Common myeloid progenitor, CD34-positive (primary cell): ENCODE results near the gene A2M.

Experiments used
- CTCF ChIA-PET: fragments of 350-600 bp; sonication (Branson Sonifier 250); formaldehyde crosslinking; loops from one replicate; lab custom pipeline; 2021; ENCODE audit warnings: antibody characterized with exemption; lab: Charles Lee
- POLR2A ChIA-PET: fragments of 350-600 bp; sonication (Branson Sonifier 250); formaldehyde crosslinking; loops from one replicate; lab custom pipeline; 2021; ENCODE audit warnings: antibody characterized with exemption; lab: Charles Lee
- DNase-seq, 3 donors: peaks; one replicate each; pipeline versions ENCODE4 v3.0.0 to v3.0.0-alpha.2; 2013
- H3K27ac ChIP-seq, 2 experiments: 1 replicate in 1 of 2; 2 replicates in 1 of 2; pipeline ENCODE4 v1.7.0; 2013; ENCODE audit warnings: inconsistent platforms in 2 of 2, low read length in 2 of 2, mild to moderate bottlenecking in 2 of 2, low read depth in 1 of 2, moderate library complexity in 1 of 2; ENCODE audit not compliant: severe bottlenecking in 2 of 2, insufficient read depth in 1 of 2, poor library complexity in 1 of 2
- H3K27me3 ChIP-seq, 5 experiments: replicated peaks in 2 of 5; 1 replicate in 3 of 5; 2 replicates in 2 of 5; pipeline versions ENCODE4 v1.6.1 to v1.7.0; 2013; ENCODE audit warnings: low read length in 4 of 5, mild to moderate bottlenecking in 2 of 5, moderate library complexity in 2 of 5, inconsistent platforms in 1 of 5; ENCODE audit not compliant: insufficient read depth in 5 of 5, control insufficient read depth in 4 of 5
- H3K36me3 ChIP-seq, 4 experiments: 1 replicate in 2 of 4; 2 replicates in 2 of 4; pipeline versions ENCODE4 v1.6.1 to v1.7.0; 2013; ENCODE audit warnings: low read length in 3 of 4, control low read depth in 1 of 4, mild to moderate bottlenecking in 1 of 4; ENCODE audit not compliant: control insufficient read depth in 4 of 4, insufficient read depth in 4 of 4
- H3K4me1 ChIP-seq, 4 experiments: 1 replicate in 3 of 4; 2 replicates in 1 of 4; pipeline versions ENCODE4 v1.6.1 to v1.7.1; 2013; ENCODE audit warnings: low read length in 3 of 4, mild to moderate bottlenecking in 3 of 4, control low read depth in 1 of 4, inconsistent platforms in 1 of 4, moderate library complexity in 1 of 4; ENCODE audit not compliant: control insufficient read depth in 4 of 4, insufficient read depth in 4 of 4; ENCODE audit errors: control extremely low read depth in 1 of 4
- H3K4me3 ChIP-seq, 7 experiments: 1 replicate in 4 of 7; 2 replicates in 3 of 7; pipeline versions ENCODE4 v1.5.1 to v1.7.0; 2013; ENCODE audit warnings: mild to moderate bottlenecking in 7 of 7, low read length in 6 of 7, moderate library complexity in 6 of 7, inconsistent platforms in 2 of 7, low read depth in 2 of 7, control low read depth in 1 of 7; ENCODE audit not compliant: insufficient read depth in 4 of 7, control insufficient read depth in 1 of 7; ENCODE audit errors: extremely low read depth in 1 of 7
- H3K9me3 ChIP-seq, 5 experiments: 1 replicate in 4 of 5; 2 replicates in 1 of 5; pipeline versions ENCODE4 v1.6.1 to v1.7.1; 2013; ENCODE audit warnings: low read length in 4 of 5, mild to moderate bottlenecking in 2 of 5, inconsistent platforms in 1 of 5, low read depth in 1 of 5, moderate library complexity in 1 of 5; ENCODE audit not compliant: control insufficient read depth in 4 of 5, insufficient read depth in 2 of 5; ENCODE audit errors: control extremely low read depth in 1 of 5
- WGBS: methylation state at CpG from one replicate; pipeline ENCODE4 v1.1.5; 2013; ENCODE audit not compliant: insufficient coverage; 5-methylcytosine and 5-hydroxymethylcytosine counted together

A2M gene

DNA sequence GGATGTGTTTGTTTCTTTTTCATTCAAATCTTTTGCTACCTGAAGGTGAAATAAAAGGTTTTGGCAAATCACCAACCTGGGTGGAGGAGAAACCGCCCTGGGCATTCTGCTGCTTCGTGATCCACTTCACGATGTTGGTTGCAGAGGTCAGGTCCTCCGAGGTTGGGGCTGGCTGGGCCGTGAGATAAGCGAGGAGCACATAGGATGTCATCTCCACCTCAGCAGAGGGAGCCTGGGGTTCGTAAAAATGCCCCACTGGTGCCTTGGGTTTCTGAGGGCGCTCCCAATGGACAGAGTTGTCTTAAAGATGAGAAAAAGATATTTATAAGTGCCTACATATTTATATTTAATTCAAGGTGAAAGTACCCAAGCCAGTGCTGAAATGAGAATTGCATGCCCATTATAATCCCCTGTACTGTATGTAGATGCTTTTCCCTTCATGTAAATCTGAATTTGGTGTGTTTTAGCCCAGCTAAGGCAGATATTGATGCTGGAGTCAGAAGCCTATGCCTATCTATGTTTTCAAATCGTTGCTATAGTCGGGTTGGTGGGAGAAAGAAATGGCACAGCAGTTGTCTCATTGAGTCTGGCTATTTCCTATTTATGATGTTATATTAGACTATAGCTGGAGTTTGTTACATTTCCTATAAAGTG, 41.1 kb downstream of the A2M start:
- no peak for DNase-seq
- POLR2A ChIA-PET: no interaction called here
- WGBS: over 99% methylated on average over 8 of the region's 10 CpGs
- Histone ChIP-seq H3K4me1 (no peaks in the 10 kb centered on the region), H3K27ac (no peak overlapping the region), H3K9me3 (no peaks in the 10 kb centered on the region), H3K27me3 (no peaks in the 10 kb centered on the region), H3K4me3 (no peak overlapping the region), H3K36me3 (peaks cover 0 to 2% (median 0%) of the 10 kb centered on the region in 4 experiments)
- CTCF ChIA-PET: interaction anchor here (1.1 kb wide), 1 partner anchor 11 kb away, joined by 4 read pairs; no protein-coding TSS in a partner anchor

DNA sequence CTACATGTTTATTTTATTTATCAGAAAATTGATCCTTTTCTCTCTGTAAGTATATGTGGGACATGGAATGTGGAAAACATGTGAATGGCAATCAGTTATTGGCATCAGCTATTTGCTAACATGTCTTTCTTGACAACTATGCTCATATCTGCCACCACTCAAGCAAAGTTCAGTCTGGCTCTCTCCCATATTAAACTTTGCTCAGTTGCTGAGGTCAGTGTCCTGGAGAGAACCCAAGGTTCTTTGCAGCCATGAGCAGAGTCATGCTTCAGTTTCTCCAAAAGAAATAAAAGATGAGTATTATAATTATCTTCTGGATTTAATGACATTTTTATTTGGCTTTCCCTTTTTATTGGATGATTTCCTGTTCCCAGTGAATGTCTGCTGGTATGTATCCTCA, 42.6 kb downstream of the A2M start:
- Histone ChIP-seq H3K27me3 (no peaks in the 10 kb centered on the region), H3K27ac (no peak overlapping the region), H3K4me1 (no peaks in the 10 kb centered on the region), H3K4me3 (no peak overlapping the region), H3K36me3 (peaks cover 0 to 2% (median 0%) of the 10 kb centered on the region in 4 experiments), H3K9me3 (no peaks in the 10 kb centered on the region)
- ChIA-PET CTCF (interaction anchor here (0.6 to 1.3 kb wide), 3 partner anchors 9 to 491 kb away, joined by 3 to 6 read pairs (median 4); no protein-coding TSS in a partner anchor), POLR2A (no interaction called here)
- no peak for DNase-seq

DNA sequence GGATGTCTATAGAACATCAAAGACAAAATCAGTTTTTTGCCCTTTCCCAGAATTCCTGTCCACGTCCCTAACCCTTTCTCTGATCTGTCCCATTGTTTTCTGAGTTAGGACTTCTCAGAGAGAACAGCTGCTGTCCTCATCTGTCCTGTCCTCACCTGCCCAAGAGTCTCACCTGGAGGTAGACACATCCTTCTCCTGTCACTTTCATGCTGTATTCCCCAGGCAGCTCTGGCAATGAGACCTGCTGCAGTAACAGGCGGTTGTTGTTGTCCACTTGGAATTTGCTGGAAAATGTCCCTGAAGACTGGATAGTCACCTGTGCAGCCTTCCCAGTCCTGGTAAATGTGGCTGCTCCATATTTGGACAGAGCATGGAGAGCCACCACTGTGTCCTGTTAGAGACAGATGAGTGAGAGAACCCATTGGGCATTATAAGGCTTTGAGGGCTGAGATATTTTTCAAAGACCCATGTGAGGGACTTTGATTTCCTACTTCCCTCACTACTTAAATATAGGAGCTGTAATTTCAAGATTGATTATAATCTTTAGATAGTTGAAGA, 43.2 kb downstream of the A2M start:
- H3K27me3 ChIP-seq: no peaks in the 10 kb centered on the region
- no peak overlapping the region for H3K27ac ChIP-seq
- POLR2A ChIA-PET: no interaction called here
- no peak for DNase-seq
- H3K4me1 ChIP-seq: no peaks in the 10 kb centered on the region
- H3K4me3 ChIP-seq: no peak overlapping the region
- peaks cover 0 to 2% (median 0%) of the 10 kb centered on the region in 4 experiments for H3K36me3 ChIP-seq
- WGBS: 100% methylated on average over 2 of the region's 2 CpGs
- H3K9me3 ChIP-seq: no peaks in the 10 kb centered on the region
- CTCF ChIA-PET: interaction anchor here (0.6 to 1.3 kb wide), 2 partner anchors 8 to 491 kb away, joined by 3 to 6 read pairs; no protein-coding TSS in a partner anchor

DNA sequence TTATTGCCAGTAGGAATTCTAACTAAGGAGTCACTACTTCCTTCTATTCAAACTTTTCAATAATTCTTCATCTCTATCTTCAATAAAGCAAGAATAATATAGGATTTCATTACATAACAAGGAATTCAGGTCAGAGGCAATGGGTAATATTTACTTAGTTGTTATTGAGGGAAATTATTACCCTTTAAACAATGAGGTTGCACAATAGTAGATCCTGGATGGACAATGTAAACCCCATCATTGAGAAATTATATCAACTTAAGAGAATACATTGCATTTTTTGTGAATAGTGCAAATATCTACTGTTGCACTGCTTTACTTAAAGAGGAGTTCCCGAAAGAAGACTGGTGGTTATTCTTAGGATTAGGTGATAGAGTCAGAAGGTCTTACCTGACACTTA, 43.8 kb downstream of the A2M start:
- H3K4me1 ChIP-seq: no peaks in the 10 kb centered on the region
- POLR2A ChIA-PET: no interaction called here
- CTCF ChIA-PET: interaction anchor here (1.3 kb wide), 1 partner anchor 8 kb away, joined by 6 read pairs; no protein-coding TSS in a partner anchor
- no peaks in the 10 kb centered on the region for H3K9me3 ChIP-seq
- 100% methylated on average over 1 of the region's 1 CpG for WGBS
- no peak for DNase-seq
- no peaks in the 10 kb centered on the region for H3K27me3 ChIP-seq
- H3K27ac ChIP-seq: no peak overlapping the region
- peaks cover 0 to 2% (median 0%) of the 10 kb centered on the region in 4 experiments for H3K36me3 ChIP-seq
- no peak overlapping the region for H3K4me3 ChIP-seq

DNA sequence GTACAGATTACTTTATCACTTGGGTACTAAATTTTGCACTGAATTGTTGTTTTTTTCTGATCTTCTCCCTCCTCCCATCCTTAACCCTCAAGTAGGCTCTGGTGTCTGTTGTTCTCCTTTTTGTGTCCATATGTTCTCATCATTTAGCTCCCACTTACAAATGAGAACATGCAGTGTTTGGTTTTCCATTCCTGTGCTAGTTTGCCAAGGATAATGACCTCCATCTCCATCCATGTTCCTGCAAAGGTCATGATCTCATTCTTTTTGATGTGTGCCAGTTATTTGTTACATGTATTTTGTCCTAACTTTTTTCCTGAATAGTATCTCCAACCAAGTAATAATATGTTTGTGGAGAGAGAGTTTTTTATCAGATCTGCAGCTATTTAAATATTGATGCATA, 44.2 kb downstream of the A2M start:
- ChIA-PET POLR2A (no interaction called here), CTCF (no interaction called here)
- Histone ChIP-seq H3K9me3 (no peaks in the 10 kb centered on the region), H3K27ac (no peak overlapping the region), H3K4me1 (no peaks in the 10 kb centered on the region), H3K27me3 (no peaks in the 10 kb centered on the region), H3K36me3 (no peaks in the 10 kb centered on the region), H3K4me3 (no peak overlapping the region)
- DNase-seq: no peak

DNA sequence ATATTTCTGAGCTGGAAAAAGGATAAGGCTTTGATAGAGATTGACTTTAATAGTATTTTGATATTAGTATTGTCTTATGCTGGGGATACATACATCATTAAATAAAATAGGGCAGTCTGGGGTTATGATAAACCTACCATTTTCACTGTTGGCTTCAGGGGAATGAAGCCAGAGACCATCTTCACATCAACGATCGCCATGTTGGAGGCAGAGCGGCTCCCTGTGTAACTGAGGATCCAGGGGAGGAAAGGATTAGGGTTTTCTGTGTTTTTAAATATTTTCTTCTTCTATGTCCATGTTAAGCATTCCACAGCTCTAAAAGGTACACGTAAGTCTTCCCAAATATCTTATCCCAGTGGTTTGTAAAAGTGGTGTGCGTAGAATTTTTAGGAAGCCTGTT, 45.4 kb downstream of the A2M start:
- H3K27me3 ChIP-seq: no peaks in the 10 kb centered on the region
- no CpG with 5 or more reads among the region's 5 CpGs for WGBS
- peaks cover 0 to 6% (median 0%) of the 10 kb centered on the region in 4 experiments for H3K36me3 ChIP-seq
- peaks cover 0 to 10% (median 3%) of the 10 kb centered on the region in 5 experiments for H3K9me3 ChIP-seq
- ChIA-PET POLR2A (no interaction called here), CTCF (no interaction called here)
- H3K4me1 ChIP-seq: peaks cover 0 to 2% (median under 1%) of the 10 kb centered on the region in 4 experiments
- no peak for DNase-seq
- H3K27ac ChIP-seq: no peak overlapping the region
- H3K4me3 ChIP-seq: no peak overlapping the region

DNA sequence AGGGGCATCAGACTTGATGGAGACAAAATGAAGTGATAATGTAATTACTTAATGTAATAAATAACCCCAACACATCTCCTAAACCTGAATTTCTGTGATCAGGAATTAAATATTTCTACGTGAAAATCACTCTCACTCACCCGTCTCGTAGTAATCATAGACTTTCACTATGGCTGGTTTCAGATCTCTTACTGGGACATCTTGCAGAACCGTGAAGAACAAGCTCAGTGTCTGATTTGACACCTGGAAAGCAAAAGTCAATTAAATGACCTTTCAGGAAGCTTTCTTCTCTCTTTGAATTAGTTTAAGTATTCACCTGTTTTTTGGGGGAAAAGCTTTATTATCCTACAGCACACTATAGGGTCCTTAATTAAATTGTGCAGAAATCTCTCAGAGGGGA, 47.1 kb downstream of the A2M start:
- ChIA-PET POLR2A (no interaction called here), CTCF (no interaction called here)
- peaks cover 0 to 13% (median 5%) of the 10 kb centered on the region in 5 experiments for H3K9me3 ChIP-seq
- peaks cover 0 to 6% (median 0%) of the 10 kb centered on the region in 4 experiments for H3K36me3 ChIP-seq
- no peaks in the 10 kb centered on the region for H3K27me3 ChIP-seq
- H3K4me1 ChIP-seq: peaks cover 2 to 14% (median 6%) of the 10 kb centered on the region in 4 experiments
- 83% methylated on average over 1 of the region's 4 CpGs for WGBS
- no peak for DNase-seq
- H3K4me3 ChIP-seq: no peak overlapping the region
- H3K27ac ChIP-seq: no peak overlapping the region
